HG03060 (cell line): ENCODE results near the gene FAM120A.

Source experiments
- ATAC-seq: cut with Tn5 transposase; IDR thresholded peaks from one replicate; pipeline ENCODE4 v1.9.1; 2021; ENCODE audit warnings: low read depth, moderate number of reproducible peaks; ENCODE audit not compliant: unreplicated experiment

Gene FAM120A

GRCh38 chr9:93574900-93575795 is 123.7 kb downstream of the FAM120A start:
- ATAC-seq = no peak

- ATAC-seq = no peak
Observed at GRCh38 chr9:93575796-93576257, 124.3 kb downstream of the FAM120A start.

- no peak for ATAC-seq
Observed at GRCh38 chr9:93576258-93577077, 125.0 kb downstream of the FAM120A start, which contains the start of gene PHF2. TSS of gene PHF2 (plus strand) at chr9:93576584. CDS start at chr9:93576774, 190 bp downstream.

GRCh38 chr9:93577078-93577974 is 125.8 kb downstream of the FAM120A start:
- ATAC-seq = no peak

GRCh38 chr9:93577975-93578682 is 126.6 kb downstream of the FAM120A start:
- ATAC-seq = no peak

- no peak for ATAC-seq
Observed at GRCh38 chr9:93578844-93579243, 127.4 kb downstream of the FAM120A start.

GRCh38 chr9:93579711-93580516 is 128.4 kb downstream of the FAM120A start:
- ATAC-seq = no peak

- no peak for ATAC-seq
Observed at GRCh38 chr9:93580654-93581380, 129.3 kb downstream of the FAM120A start.

- no peak for ATAC-seq
Observed at GRCh38 chr9:93582115-93582514, 130.6 kb downstream of the FAM120A start.

GRCh38 chr9:93582550-93582949 is 131.1 kb downstream of the FAM120A start:
- ATAC-seq = no peak

GRCh38 chr9:93585259-93585658 is 133.8 kb downstream of the FAM120A start:
- no peak for ATAC-seq

- ATAC-seq = no peak
Observed at GRCh38 chr9:93585695-93586094, 134.2 kb downstream of the FAM120A start.

GRCh38 chr9:93586290-93587057 is 135.0 kb downstream of the FAM120A start:
- ATAC-seq = no peak

- no peak for ATAC-seq
Observed at GRCh38 chr9:93587284-93587650, 135.8 kb downstream of the FAM120A start.

GRCh38 chr9:93587651-93588347 is 136.3 kb downstream of the FAM120A start:
- ATAC-seq = no peak

- no peak for ATAC-seq
Observed at GRCh38 chr9:93588641-93589609, 137.4 kb downstream of the FAM120A start.
